NCI-H187 treated with DMSO at 0.1 percent for 48 hours (cell line): ENCODE results near the gene PCDHGB1.
"Not testable (repeated sequence)": the region's sequence is repeated elsewhere in the genome, so short reads cannot be mapped to it uniquely, and the experiment has no call there.

Source experiments
- DNase-seq: peaks from one replicate; lab custom pipeline; 2025; lab: John Stamatoyannopoulos, UW

The PCDHGB1 gene

DNA sequence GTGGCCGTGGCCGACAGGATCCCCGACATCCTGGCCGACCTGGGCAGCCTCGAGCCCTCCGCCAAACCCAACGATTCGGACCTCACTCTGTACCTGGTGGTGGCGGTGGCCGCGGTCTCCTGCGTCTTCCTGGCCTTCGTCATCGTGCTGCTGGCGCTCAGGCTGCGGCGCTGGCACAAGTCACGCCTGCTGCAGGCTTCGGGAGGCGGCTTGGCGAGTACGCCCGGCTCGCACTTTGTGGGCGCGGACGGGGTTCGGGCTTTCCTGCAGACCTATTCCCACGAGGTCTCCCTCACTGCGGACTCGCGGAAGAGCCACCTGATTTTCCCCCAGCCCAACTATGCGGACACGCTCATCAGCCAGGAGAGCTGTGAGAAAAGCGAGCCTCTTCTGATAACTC is 3.9 kb upstream of the PCDHGB1 start:
- not testable (repeated sequence) for DNase-seq

DNA sequence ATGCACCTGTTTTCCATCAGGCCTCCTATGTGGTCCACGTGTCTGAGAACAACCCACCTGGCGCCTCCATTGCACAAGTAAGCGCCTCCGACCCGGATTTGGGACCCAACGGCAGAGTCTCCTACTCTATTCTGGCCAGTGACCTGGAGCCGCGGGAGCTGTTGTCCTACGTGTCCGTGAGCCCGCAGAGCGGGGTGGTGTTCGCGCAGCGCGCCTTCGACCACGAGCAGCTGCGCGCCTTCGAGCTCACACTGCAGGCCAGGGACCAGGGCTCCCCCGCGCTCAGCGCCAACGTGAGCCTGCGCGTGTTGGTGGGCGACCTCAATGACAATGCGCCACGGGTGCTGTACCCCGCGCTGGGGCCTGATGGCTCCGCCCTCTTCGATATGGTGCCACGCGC is 1.7 kb downstream of the PCDHGB1 start:
- no peak for DNase-seq

DNA sequence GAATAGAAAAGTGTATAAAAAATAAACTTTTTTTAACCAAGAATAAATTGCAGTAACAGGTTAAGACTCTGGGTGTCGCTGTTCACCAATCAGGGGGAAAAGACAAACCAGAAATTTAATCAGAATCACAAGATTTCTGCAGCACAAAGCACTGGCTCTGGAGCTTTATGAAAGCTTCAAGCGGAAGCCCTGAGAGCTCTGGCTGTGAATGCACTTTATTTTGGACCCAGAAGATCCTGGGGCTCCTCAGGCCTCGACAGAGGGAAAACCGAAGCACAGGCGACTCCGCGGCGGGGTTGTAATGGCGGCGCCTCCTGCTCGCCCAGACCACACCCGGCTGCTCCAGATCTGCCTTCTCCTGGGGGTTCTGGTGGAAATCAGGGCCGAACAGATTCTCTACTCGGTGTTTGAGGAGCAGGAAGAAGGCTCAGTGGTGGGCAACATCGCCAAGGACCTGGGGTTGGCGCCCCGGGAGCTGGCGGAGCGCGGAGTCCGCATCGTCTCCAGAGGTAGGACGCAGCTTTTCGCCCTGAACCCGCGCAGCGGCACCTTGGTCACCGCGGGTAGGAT is 5.1 kb downstream of the PCDHGB1 start, which contains the start of gene PCDHGA4:
Gene PCDHGA4, plus strand, starts transcription at position 122 of the 570 bp plus-strand sequence. Its CDS starts 87 bp downstream, at position 209.
- no peak for DNase-seq

DNA sequence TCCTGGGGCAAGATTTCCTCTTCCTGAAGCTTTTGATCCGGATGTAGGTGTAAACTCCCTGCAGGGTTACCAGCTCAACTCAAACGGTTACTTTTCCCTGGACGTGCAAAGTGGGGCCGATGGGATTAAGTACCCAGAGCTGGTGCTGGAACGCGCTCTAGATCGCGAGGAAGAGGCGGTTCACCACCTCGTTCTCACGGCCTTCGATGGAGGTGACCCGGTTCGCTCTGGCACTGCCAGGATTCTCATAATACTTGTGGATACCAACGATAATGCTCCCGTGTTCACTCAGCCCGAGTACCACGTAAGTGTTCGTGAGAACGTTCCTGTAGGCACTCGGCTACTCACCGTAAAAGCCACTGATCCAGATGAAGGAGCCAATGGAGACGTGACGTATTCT is 5.7 kb downstream of the PCDHGB1 start:
- no peak for DNase-seq

DNA sequence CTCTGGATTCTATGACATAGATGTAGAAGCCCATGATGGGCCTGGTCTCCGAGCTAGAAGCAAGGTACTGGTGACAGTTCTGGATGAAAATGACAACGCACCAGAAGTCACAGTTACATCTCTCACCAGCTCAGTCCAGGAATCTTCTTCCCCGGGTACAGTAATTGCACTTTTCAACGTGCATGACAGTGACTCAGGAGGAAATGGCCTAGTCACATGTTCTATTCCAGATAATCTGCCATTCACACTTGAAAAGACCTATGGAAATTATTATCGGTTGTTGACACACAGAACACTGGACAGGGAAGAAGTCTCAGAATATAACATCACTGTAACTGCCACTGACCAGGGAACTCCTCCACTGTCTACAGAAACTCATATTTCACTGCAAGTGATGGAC is 6.2 kb downstream of the PCDHGB1 start:
- no peak for DNase-seq

DNA sequence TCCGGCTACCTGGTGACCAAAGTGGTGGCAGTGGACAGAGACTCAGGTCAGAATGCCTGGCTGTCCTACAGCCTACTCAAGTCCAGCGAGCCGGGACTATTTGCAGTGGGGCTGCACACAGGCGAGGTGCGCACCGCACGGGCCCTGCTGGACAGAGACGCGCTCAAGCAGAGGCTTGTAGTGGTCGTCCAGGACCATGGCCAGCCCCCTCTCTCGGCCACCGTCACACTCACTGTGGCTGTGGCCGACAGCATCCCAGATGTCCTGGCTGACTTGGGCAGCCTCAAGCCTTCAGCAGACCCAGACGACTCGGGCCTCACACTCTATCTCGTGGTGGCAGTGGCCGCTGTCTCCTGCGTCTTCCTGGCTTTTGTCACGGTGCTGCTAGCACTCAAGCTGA is 7.1 kb downstream of the PCDHGB1 start:
- DNase-seq, result no peak

DNA sequence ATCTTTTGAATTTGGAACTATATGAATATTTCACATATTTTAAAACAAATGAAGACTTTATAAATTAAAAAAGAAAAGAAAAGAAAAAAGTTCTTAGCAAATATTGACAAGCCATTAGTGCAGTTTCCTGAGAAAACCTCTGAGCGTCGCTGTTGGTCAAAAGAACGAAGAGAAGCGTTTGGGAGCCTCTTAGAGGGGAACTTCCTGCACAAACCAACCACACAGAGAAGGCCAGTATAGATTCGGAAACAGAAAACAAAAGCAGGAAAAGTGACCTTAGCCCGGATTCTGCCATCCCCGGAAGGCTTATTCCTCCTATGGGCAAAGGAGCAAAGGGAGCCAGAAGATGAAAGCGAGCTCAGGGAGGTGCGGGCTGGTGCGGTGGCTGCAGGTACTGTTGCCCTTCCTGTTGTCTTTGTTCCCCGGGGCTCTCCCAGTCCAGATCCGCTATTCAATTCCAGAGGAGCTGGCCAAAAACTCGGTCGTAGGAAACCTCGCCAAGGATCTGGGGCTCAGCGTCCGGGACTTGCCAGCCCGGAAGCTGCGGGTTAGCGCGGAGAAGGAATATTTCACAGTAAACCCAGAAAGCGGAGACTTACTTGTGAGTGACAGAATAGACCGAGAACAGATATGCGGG is 10.0 kb downstream of the PCDHGB1 start, which contains the start of gene PCDHGB2:
Gene PCDHGB2, plus strand, starts transcription at position 205 of the 637 bp plus-strand sequence. Its CDS starts 142 bp downstream, at position 347.
- no peak for DNase-seq

DNA sequence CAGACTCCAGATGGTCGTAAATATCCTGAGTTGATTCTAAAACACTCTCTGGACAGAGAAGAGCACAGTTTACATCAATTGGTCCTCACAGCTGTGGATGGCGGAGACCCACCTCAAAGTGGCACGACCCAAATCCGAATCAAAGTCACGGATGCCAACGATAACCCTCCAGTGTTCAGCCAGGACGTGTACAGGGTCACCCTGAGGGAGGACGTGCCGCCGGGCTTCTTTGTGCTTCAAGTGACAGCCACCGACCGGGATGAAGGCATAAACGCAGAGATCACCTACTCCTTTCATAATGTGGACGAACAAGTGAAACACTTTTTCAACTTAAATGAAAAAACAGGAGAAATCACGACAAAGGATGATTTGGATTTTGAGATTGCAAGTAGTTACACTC is 10.8 kb downstream of the PCDHGB1 start:
- DNase-seq, result no peak

DNA sequence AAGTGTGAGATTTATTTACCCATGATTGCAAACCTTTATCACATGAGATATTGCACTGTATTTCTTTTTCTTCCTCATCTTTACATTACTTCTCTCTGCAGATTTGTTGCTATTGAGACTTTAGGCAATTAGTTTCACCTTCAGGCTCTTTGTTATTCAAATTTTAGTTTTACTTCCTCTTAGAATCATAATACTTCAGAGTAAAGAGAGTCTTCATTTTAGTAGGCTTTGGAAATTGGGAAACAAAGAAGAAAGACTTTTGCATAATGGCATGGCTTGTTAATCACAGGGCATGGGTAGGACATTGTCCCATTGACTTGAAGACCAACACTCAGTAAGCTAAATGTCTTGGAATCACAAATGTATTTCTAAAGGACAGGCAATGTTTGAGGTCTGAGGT is 12.8 kb downstream of the PCDHGB1 start:
- no peak for DNase-seq

DNA sequence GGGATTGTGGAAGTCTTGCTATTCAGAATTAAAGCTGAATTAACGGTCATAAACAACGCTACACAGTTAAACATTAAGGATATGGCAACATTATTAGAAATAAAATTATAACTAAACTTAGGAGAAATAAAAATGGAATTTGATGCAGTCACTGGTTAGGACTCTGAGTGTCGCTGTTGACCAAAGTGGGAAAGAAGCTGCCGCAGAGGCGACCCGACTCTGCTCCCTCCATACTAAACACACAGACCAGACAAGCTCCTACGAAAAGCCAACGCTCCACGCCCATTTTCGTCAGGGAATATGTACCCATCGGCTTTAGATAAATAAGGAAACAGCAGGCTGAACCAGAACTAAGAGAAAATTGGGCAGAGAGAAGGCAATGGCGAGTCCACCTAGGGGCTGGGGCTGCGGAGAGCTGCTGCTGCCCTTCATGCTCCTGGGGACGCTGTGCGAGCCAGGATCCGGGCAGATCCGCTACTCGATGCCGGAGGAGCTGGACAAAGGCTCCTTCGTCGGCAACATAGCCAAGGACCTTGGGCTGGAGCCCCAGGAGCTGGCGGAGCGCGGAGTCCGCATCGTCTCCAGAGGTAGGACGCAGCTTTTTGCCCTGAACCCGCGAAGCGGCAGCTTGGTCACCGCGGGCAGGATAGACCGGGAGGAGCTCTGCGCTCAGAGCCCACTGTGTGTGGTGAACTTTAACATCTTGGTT is 14.2 kb downstream of the PCDHGB1 start, which contains the start of gene PCDHGA5:
Gene PCDHGA5, plus strand, starts transcription at position 211 of the 709 bp plus-strand sequence. Its CDS starts 169 bp downstream, at position 380.
- DNase-seq, result no peak

DNA sequence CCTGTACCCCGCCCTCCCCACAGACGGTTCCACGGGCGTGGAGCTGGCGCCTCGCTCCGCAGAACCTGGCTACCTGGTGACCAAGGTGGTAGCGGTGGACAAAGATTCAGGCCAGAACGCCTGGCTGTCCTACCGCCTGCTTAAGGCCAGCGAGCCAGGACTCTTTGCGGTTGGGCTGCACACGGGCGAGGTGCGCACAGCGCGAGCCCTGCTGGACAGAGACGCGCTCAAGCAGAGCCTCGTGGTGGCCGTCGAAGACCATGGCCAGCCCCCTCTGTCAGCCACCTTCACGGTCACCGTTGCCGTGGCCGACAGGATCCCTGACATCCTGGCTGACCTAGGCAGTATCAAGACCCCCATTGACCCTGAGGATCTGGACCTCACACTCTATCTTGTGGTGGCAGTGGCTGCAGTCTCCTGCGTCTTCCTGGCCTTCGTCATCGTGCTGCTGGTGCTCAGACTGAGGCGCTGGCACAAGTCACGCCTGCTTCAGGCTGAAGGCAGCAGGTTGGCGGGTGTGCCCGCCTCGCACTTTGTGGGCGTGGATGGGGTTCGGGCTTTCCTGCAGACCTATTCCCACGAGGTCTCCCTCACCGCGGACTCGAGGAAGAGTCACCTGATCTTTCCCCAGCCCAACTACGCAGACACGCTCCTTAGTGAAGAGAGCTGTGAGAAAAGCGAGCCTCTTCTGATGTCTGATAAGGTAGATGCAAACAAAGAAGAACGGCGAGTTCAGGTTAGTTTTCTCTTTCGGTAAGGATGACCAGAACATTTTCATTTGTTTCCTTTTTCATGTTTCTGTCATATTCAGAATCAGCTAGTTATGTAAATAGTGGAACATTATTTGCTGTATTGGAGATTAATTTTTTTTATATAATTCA is 16.4 kb downstream of the PCDHGB1 start:
- DNase-seq, result no peak

DNA sequence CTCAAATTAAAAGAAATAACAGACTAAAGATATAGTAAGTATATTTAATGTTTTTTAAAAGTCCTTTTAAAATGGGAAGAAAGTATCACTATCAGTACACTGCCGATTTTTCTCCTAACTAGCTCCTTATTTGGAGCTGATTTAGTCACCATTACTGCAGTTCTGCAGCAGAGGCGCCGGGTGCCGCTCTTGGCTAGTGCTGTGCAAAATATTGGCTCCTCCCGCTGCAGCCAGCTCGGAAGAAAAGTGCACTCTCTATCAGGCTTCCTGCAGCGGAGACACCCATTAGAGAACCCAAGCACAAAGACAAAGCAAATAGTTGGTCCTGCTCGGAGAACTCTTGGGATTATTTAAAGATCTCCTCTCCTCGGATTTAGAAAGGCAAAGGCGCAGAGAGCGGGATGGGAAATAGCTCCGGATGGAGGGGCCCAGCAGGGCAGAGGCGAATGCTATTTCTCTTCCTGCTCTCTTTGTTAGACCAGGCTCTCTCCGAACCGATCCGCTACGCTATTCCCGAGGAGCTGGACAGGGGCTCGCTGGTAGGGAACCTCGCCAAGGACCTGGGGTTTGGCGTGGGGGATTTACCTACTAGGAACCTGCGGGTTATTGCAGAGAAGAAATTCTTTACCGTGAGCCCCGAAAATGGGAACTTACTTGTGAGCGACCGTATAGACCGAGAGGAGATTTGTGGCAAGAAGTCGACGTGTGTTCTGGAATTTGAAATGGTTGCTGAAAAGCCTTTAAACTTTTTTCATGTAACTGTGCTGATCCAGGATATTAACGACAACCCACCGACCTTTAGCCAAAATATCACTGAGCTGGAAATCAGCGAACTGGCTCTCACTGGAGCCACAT is 20.3 kb downstream of the PCDHGB1 start, which contains the start of gene PCDHGB3:
Gene PCDHGB3, plus strand, starts transcription at position 249 of the 855 bp plus-strand sequence. Its CDS starts 153 bp downstream, at position 402.
- DNase-seq, result no peak

DNA sequence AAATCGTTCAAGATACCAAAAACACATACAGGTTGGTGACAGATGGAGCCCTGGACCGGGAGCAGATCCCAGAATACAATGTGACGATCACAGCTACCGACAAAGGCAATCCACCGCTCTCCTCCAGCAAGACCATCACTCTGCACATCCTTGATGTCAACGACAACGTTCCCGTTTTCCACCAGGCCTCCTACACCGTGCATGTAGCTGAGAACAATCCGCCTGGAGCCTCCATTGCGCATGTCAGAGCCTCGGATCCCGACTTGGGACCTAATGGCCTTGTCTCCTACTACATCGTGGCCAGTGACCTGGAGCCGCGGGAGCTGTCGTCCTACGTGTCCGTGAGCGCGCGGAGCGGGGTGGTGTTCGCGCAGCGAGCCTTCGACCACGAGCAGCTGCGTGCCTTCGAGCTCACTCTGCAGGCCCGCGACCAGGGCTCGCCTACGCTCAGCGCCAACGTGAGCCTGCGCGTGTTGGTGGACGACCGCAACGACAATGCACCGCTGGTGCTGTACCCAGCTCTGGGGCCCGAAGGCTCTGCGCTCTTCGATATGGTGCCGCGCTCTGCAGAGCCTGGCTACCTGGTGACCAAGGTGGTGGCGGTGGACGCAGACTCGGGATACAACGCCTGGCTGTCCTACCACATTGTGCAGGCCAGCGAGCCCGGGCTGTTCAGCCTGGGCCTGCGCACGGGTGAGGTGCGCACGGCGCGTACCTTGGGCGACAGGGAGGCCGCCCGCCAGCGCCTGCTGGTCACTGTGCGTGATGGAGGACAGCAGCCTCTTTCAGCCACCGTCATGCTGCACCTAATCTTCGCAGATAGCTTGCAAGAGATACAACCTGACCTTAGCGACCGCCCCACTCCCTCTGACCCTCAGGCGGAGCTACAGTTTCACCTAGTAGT is 21.9 kb downstream of the PCDHGB1 start:
- DNase-seq, result no peak

DNA sequence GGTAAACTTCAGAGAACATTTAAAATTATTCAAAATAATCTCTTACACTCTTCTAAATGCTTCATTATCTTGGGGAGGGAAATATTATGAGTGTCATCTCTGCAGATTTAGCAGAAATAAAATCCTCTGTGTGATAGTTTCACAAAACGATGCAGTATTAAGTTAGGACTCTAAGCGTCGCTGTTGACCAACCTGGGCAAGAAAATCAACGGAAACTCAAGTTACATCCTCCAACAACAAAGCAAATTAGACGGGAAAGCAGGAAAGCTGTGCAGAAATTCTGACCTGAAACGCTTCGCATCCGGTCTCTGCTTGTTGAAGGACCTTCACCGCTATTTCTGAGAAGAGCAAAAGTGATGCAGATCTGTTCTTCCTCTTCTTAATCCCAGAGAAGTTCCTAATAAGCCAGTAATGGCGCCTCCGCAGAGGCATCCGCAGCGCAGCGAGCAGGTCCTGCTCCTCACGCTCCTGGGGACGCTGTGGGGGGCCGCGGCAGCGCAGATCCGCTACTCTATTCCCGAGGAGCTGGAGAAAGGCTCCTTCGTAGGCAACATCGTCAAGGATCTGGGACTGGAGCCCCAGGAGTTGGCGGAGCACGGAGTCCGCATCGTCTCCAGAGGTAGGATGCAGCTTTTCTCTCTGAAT is 23.9 kb downstream of the PCDHGB1 start, which contains the start of gene PCDHGA6:
Gene PCDHGA6, plus strand, starts transcription at position 219 of the 645 bp plus-strand sequence. Its CDS starts 193 bp downstream, at position 412.
- no peak for DNase-seq

DNA sequence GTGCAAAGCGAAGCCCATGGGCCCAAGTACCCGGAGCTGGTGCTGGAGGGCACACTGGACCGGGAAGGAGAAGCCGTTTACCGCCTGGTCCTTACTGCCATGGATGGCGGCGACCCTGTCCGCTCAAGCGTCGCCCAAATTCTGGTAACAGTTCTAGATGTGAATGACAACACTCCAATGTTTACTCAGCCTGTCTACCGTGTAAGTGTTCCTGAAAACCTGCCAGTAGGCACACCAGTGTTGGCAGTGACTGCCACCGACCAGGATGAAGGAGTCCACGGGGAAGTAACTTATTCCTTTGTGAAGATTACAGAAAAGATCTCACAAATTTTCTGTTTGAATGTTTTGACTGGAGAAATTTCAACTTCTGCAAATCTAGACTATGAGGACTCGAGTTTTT is 24.7 kb downstream of the PCDHGB1 start:
- DNase-seq, result no peak

DNA sequence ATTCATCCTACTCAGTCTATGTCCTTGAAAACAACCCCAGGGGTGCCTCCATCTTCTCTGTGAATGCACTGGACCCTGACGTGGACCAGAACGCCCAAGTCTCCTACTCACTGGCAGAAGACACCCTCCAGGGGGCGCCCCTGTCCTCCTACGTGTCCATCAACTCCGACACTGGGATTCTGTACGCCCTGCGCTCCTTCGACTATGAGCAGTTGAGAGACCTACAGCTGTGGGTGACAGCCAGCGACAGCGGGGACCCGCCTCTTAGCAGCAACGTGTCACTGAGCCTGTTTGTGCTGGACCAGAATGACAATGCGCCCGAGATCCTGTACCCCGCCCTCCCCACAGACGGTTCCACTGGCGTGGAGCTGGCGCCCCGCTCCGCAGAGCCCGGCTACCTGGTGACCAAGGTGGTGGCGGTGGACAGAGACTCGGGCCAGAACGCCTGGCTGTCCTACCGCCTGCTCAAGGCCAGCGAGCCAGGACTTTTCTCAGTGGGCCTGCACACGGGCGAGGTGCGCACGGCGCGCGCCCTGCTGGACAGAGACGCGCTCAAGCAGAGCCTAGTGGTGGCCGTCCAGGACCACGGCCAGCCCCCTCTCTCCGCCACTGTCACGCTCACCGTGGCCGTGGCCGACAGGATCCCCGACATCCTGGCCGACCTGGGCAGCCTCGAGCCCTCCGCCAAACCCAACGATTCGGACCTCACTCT is 25.7 kb downstream of the PCDHGB1 start:
- DNase-seq, result not testable (repeated sequence)

DNA sequence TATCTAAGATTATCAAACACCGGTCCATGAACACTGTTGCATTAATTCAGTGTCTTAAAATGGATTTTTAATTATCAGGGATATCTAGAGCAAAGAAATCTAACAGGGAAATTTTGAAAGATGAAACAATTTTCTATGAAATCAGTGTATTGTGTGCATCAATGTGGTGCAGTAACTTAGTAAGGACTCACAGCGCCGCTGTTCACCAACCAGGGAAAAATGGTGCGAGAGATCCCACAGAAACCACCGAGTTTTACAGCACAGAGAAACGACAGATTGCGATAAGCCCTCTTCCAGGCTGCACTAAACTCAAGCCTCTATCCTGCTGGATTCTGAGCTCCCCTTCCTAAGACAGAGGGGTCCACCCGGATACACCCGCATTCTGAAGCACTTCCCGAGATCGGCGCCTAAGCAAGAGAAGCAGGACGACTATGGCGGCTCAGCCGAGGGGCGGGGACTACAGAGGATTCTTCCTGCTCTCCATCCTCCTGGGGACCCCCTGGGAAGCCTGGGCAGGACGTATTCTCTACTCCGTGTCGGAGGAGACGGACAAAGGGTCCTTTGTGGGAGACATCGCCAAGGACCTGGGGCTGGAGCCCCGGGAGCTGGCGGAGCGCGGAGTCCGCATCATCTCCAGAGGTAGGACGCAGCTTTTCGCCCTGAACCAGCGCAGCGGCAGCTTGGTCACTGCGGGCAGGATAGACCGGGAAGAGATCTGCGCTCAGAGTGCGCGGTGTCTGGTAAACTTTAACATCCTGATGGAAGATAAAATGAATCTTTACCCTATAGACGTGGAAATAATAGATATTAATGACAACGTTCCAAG is 32.8 kb downstream of the PCDHGB1 start, which contains the start of gene PCDHGA7:
Gene PCDHGA7, plus strand, starts transcription at position 274 of the 826 bp plus-strand sequence. Its CDS starts 158 bp downstream, at position 432.
- no peak for DNase-seq
